ENCODE data around the gene INPP5A.

Gene INPP5A

DNA sequence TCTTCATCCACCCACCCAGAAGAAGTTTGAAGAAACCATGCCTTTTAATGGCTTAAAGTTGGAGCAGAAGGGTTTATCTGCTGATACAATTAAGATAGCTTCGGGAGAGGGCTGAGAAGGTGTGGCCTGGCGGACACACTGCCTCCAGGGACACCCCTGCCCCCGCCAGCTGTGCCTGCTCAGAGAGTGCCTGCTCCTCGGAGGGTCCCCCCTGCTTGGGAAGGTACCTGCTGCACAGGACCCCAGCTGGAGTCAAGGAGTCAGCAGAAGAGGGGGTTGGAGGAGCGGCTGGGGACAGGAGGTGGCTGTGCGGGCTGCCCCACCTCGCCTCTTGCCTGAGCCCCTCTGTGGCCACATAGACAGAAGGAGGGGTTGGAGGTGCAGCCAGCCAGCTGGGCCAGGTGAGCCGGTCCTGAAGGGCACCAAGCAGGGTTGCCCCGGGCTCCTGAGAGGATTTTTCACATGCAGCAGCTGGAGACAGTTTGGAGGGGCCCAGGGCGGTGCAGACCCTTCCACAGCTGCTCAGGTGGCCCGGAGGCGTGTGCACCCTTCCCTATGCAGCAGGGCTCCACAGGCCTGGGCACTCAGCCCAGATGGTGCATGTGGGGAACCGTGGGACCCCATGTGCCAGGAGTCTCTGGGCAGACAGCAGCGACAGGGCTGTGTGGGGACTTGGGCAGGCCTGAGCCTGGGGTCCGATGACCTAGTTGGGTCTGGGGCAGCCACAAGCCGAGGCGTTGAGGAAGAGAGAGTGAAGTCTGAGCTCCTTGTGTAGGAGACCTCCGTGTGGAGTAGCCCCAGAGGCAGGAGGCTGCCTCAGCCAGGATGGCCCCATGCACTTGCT lies 118.9 kb downstream of the INPP5A start:
- H3K4me3 ChIP-seq (ENCODE audit: low read depth, low read length): no peak overlapping the region
- no peaks in the 10 kb centered on the region for H3K9me3 ChIP-seq (ENCODE audit: control insufficient read depth, insufficient read depth, low read depth, low read length)
- no peaks in the 10 kb centered on the region for H3K4me1 ChIP-seq (ENCODE audit: control insufficient read depth, insufficient read depth, low read length)
- H3K9ac ChIP-seq (ENCODE audit: low read length): no peak overlapping the region
- H3K27ac ChIP-seq (ENCODE audit: low read depth, low read length): no peak overlapping the region
- H3K27me3 ChIP-seq (ENCODE audit: control insufficient read depth, insufficient read depth, low read length): no peaks in the 10 kb centered on the region
- peaks cover 2% of the 10 kb centered on the region; the same call in 1 of the 2 replicates for H3K36me3 ChIP-seq (ENCODE audit: control insufficient read depth, insufficient read depth, low read length)

DNA sequence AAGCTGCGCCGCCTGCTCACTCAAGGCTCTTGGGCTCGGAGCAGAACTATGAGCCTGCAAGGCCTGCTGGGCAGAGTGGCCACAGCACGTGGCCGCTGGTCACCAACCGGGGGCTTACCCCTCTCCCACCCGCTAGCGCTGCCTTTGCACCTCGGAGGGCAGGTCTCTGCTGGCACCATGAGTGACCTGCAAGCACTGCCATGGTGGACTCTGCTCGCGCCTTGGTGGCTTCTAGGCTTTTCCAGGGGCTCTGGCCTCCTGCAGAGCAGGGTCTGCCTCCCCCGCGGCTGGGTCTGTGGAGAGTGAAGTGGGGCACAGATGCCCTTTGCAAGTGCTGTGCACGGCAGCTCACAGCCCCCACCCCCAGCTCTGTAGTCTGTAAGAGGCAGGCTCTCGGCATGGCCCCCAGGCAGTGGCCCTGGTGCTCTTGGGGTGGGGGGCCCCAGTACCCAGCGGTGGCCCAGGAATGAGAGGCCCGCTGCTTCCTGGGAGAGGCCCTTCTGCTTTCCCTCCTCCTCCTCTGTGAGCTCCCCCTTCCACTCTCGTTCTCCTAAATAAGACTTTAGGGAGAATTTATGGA lies 119.6 kb downstream of the INPP5A start:
- no peaks in the 10 kb centered on the region for H3K27me3 ChIP-seq (ENCODE audit: control insufficient read depth, insufficient read depth, low read length)

DNA sequence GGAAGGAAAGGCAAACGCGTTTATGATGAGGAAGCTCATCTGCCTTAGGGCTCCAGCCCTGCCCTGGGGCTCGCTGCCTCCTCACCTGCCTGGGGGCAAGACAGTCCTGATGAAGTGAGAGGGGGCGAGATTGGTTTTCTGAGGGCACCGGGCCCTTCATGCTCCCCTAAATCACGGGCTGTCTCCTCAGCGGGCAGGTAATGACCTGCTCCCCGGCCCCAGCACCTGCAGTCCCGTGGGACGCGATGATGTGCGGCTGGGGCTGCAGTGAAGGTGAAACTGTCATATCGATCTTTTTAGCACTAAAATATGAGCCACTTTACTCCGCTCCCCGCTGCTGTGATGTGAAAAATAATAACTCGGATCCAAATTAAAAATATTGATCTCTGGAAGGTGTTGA lies 120.2 kb downstream of the INPP5A start:
- no peaks in the 10 kb centered on the region for H3K9me3 ChIP-seq (ENCODE audit: control insufficient read depth, insufficient read depth, low read depth, low read length)
- H3K27ac ChIP-seq (ENCODE audit: low read depth, low read length): no peak overlapping the region
- H3K27me3 ChIP-seq (ENCODE audit: control insufficient read depth, insufficient read depth, low read length): no peaks in the 10 kb centered on the region
- H3K9ac ChIP-seq (ENCODE audit: low read length): no peak overlapping the region
- peaks cover 2% of the 10 kb centered on the region; the same call in 1 of the 2 replicates for H3K36me3 ChIP-seq (ENCODE audit: control insufficient read depth, insufficient read depth, low read length)
- H3K4me1 ChIP-seq (ENCODE audit: control insufficient read depth, insufficient read depth, low read length): no peaks in the 10 kb centered on the region
- H3K4me3 ChIP-seq (ENCODE audit: low read depth, low read length): no peak overlapping the region

More for the DNA sequence above, 119.6 kb downstream of the INPP5A start:
- H3K36me3 ChIP-seq (ENCODE audit: control insufficient read depth, insufficient read depth, low read length): peaks cover 2% of the 10 kb centered on the region; the same call in 1 of the 2 replicates
- no peak overlapping the region for H3K4me3 ChIP-seq (ENCODE audit: low read depth, low read length)
- no peak overlapping the region for H3K9ac ChIP-seq (ENCODE audit: low read length)
- no peaks in the 10 kb centered on the region for H3K4me1 ChIP-seq (ENCODE audit: control insufficient read depth, insufficient read depth, low read length)
- H3K9me3 ChIP-seq (ENCODE audit: control insufficient read depth, insufficient read depth, low read depth, low read length): no peaks in the 10 kb centered on the region
- H3K27ac ChIP-seq (ENCODE audit: low read depth, low read length): no peak overlapping the region

DNA sequence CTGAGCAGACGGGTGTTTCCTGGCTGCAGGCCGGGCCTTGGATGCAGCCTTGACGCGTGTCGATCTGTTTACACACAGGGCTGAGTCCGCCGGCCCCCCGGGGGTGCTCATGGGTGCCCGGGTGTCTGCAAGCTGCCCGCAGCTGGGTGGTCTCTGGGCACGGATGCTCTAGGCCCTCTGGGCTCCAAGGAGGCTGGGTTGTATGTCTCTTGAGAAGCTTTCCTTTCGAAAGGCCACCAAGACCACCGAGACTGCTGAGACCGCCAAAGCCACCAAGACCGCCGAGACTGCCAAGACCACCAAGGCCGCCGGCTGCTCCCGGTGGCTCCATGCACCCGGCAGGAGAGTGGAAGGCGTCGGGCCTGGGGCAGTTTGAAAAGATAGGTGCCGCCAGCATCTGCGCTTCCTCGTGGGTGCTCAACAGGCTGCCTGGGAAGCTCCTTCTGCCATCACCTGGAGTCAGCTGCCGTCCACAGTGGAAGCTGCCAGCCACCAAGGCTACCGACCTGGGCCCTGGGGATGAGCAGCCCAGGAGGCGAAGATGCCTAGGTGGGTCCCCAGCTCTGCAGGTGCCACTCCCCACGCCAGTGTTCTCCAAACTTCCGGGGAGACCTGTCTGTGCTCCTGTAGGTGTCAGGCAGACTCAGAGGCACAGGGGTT lies 121.1 kb downstream of the INPP5A start:
- no peaks in the 10 kb centered on the region for H3K4me1 ChIP-seq (ENCODE audit: control insufficient read depth, insufficient read depth, low read length)
- H3K27ac ChIP-seq (ENCODE audit: low read depth, low read length): no peak overlapping the region
- no peak overlapping the region for H3K4me3 ChIP-seq (ENCODE audit: low read depth, low read length)
- no peaks in the 10 kb centered on the region for H3K27me3 ChIP-seq (ENCODE audit: control insufficient read depth, insufficient read depth, low read length)
- peaks cover 2% of the 10 kb centered on the region; the same call in 1 of the 2 replicates for H3K36me3 ChIP-seq (ENCODE audit: control insufficient read depth, insufficient read depth, low read length)
- no peak overlapping the region for H3K9ac ChIP-seq (ENCODE audit: low read length)
- H3K9me3 ChIP-seq (ENCODE audit: control insufficient read depth, insufficient read depth, low read depth, low read length): no peaks in the 10 kb centered on the region

DNA sequence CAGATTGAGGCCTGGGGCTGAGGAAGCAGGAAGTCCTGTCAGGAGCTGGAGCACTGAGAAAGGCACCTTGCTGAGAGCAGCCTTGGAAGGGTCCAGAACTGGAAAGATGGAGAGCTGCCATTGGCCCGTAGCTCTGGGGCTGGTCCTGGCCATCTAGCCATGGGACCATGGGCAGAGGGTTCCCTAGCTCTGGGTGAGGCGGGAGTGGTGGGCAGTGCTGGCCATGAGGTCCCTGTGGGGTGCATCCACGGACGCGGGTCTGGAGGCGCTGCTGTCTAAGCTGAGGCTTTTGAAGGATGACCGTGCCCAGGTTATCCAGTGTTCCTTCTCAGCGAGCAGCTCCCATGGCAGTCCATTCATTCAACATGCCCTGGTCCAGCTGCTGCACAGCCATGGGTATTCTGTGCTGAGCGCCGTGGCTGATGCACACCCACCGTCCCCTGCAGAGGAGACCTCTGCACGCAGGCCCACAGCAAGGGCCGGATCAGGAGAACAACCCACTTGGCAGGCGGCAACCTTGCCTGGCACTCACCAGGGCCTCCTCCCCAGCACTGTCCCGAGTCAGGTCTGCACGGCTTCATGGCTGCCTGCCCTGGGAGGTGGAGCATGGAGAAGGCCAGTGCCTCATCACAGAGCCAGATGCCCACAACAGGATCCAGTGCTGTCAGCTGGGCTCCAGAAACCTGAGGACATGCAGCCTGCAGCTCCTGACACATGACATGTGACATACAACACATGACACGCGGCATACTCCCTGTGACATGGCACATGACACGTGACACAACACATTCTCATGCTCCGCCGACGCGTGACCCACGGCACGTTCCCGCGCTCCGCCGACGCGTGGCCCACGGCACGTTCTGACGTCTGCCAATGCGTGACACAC lies 121.9 kb downstream of the INPP5A start:
- H3K9me3 ChIP-seq (ENCODE audit: control insufficient read depth, insufficient read depth, low read depth, low read length): no peaks in the 10 kb centered on the region
- H3K4me1 ChIP-seq (ENCODE audit: control insufficient read depth, insufficient read depth, low read length): no peaks in the 10 kb centered on the region
- no peak overlapping the region for H3K27ac ChIP-seq (ENCODE audit: low read depth, low read length)
- no peaks in the 10 kb centered on the region for H3K27me3 ChIP-seq (ENCODE audit: control insufficient read depth, insufficient read depth, low read length)
- no peak overlapping the region for H3K9ac ChIP-seq (ENCODE audit: low read length)
- peaks cover 2% of the 10 kb centered on the region; the same call in 1 of the 2 replicates for H3K36me3 ChIP-seq (ENCODE audit: control insufficient read depth, insufficient read depth, low read length)
- H3K4me3 ChIP-seq (ENCODE audit: low read depth, low read length): no peak overlapping the region

DNA sequence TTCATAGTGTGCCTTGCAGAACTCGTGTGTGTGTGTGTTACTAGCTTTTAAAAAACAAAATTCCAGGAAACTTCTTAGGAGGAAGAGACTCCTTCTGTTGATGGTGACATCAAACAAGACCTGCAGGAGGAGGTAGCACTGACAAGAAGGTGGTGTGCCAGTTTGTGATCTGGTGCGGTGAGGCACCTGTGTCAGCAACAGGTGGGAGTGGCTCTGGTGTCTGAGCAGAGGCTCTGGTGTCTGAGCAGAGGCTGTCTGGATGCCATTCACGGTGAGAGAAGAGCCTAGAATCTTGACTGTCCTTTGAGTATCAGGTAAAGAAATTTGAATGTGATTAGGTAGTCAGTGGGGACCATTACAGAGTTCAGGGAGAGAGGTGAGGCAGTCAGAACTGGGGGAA lies 122.8 kb downstream of the INPP5A start:
- H3K27ac ChIP-seq (ENCODE audit: low read depth, low read length): no peak overlapping the region
- H3K9ac ChIP-seq (ENCODE audit: low read length): no peak overlapping the region
- no peaks in the 10 kb centered on the region for H3K9me3 ChIP-seq (ENCODE audit: control insufficient read depth, insufficient read depth, low read depth, low read length)
- no peaks in the 10 kb centered on the region for H3K27me3 ChIP-seq (ENCODE audit: control insufficient read depth, insufficient read depth, low read length)
- H3K36me3 ChIP-seq (ENCODE audit: control insufficient read depth, insufficient read depth, low read length): peaks cover 2% of the 10 kb centered on the region; the same call in 1 of the 2 replicates
- H3K4me1 ChIP-seq (ENCODE audit: control insufficient read depth, insufficient read depth, low read length): no peaks in the 10 kb centered on the region
- H3K4me3 ChIP-seq (ENCODE audit: low read depth, low read length): no peak overlapping the region

DNA sequence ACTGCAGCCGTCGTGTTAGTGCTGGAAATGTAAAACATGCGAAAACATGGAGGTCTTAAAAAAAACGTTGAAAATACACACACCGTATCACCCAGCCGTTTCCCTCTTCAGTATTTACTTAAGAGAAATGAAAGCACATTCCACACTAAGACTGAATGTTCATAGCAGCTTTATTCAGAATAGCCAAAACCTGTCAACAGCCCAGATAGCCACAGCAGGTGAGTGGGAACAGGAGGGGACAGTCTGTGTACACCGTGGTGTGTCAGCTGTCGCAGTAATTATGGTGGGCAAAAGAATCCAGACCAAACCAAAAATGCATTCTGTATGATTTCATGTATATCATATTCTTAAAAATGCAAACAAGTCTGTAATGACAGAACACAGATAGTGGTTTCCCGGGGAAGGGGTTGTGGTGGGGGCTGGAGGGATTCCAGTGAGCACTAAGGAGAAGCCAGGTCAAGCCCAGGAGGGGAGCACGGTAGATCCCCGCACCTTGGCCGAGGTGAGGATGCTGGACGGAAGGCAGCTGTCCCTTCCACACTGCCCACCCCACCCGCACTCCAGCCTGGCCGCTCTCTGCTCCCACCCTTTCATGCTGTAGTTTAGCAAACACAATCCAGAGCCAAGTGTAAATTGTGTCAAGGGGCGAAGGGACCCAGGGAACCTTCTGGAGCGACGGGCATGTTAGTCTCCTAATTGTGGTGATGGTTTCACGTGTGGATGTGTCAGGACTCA lies 124.8 kb downstream of the INPP5A start:
- Histone ChIP-seq H3K4me1 (ENCODE audit: control insufficient read depth, insufficient read depth, low read length) (no peaks in the 10 kb centered on the region), H3K36me3 (ENCODE audit: control insufficient read depth, insufficient read depth, low read length) (peaks cover 2% of the 10 kb centered on the region; the same call in 1 of the 2 replicates), H3K27me3 (ENCODE audit: control insufficient read depth, insufficient read depth, low read length) (no peaks in the 10 kb centered on the region), H3K4me3 (ENCODE audit: low read depth, low read length) (no peak overlapping the region), H3K9me3 (ENCODE audit: control insufficient read depth, insufficient read depth, low read depth, low read length) (no peaks in the 10 kb centered on the region), H3K9ac (ENCODE audit: low read length) (no peak overlapping the region), H3K27ac (ENCODE audit: low read depth, low read length) (no peak overlapping the region)

DNA sequence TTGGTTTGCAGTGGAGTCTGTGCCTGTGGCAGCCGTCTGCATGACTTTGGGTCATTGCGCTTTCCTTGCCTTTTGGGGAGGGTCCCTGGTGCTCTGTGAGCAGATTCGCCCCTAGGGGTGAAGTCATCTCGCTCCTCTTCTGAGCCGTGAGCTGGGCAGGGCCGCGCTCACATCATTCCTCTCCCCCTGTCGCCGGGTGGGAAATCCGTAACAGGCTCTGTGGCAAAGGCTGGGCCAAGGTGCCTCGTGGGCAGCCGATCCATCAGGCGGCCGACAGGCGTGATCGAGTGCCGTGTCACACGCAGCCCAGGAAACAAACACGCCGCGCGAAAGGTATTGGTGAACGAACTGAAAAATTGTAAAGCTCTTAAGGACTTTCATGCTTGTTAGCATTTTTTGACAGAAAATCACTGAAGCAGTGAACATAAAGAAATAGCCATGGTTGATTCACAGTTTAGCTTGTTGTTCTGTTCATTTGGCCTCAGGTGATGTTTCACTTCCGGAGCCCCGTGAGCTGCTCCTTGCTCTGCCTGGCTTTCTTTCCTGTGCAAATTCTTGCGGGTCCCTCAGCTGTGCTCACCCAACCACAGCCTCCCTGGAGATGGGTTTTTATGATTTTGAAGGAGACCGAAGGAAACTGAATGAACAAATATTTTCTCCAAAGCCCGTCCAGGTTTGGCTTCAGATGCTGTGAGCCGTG lies 126.2 kb downstream of the INPP5A start:
- no peaks in the 10 kb centered on the region for H3K4me1 ChIP-seq (ENCODE audit: control insufficient read depth, insufficient read depth, low read length)
- H3K4me3 ChIP-seq (ENCODE audit: low read depth, low read length): no peak overlapping the region
- H3K36me3 ChIP-seq (ENCODE audit: control insufficient read depth, insufficient read depth, low read length): peaks cover 2% of the 10 kb centered on the region; the same call in 1 of the 2 replicates
- H3K9ac ChIP-seq (ENCODE audit: low read length): no peak overlapping the region
- H3K27me3 ChIP-seq (ENCODE audit: control insufficient read depth, insufficient read depth, low read length): no peaks in the 10 kb centered on the region
- no peak overlapping the region for H3K27ac ChIP-seq (ENCODE audit: low read depth, low read length)
- no peaks in the 10 kb centered on the region for H3K9me3 ChIP-seq (ENCODE audit: control insufficient read depth, insufficient read depth, low read depth, low read length)

DNA sequence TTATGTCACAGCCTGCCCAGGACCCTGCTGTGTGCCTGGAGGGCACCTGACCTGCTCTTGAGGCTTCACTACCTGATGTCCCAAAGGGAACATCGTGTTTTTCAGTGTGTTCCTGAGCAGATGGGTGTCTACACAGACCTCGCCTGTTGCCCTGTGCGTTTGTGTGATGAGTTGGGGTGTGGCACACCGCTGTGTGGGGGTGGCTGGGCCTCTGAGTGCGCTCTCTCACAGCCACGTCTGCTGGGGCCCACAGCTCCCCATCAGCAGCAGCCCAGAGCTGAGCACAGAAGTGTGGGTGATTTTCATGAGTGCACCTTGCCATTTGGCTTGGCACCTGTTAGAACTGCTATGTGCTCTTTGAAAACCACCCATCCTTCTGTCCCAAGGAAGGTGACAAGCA lies 126.8 kb downstream of the INPP5A start:
- H3K4me3 ChIP-seq (ENCODE audit: low read depth, low read length): no peak overlapping the region
- no peak overlapping the region for H3K27ac ChIP-seq (ENCODE audit: low read depth, low read length)
- H3K27me3 ChIP-seq (ENCODE audit: control insufficient read depth, insufficient read depth, low read length): no peaks in the 10 kb centered on the region
- H3K9me3 ChIP-seq (ENCODE audit: control insufficient read depth, insufficient read depth, low read depth, low read length): no peaks in the 10 kb centered on the region
- H3K36me3 ChIP-seq (ENCODE audit: control insufficient read depth, insufficient read depth, low read length): peaks cover 2% of the 10 kb centered on the region; the same call in 1 of the 2 replicates
- H3K4me1 ChIP-seq (ENCODE audit: control insufficient read depth, insufficient read depth, low read length): no peaks in the 10 kb centered on the region
- no peak overlapping the region for H3K9ac ChIP-seq (ENCODE audit: low read length)

Measured in HUES6 (cell line).